Naive thymus-derived CD8-positive, alpha-beta T cell (primary cell): Measurements from ENCODE around the gene NDUFAF2. TPM values are rescaled to one million over a fixed set of nuclear protein-coding genes. Genes with fewer than 3 reads are reported as not detected.

Experiments
- ATAC-seq, 2 donors: fragments of 150-1000 bp; cut with Tn5 transposase in 1 of 2; sonication (Bioruptor Pico), chemical (Tn5 transposase) in 1 of 2; 1 replicate in 1 of 2; 2 replicates in 1 of 2; pipeline ENCODE4 v1.10.0; 2021; ENCODE audit warnings: mild to moderate bottlenecking in 2 of 2, moderate library complexity in 2 of 2
- POLR2A ChIA-PET: fragments of 350-600 bp; sonication (Branson Sonifier 250); formaldehyde crosslinking; loops from one replicate; lab custom pipeline; 2021; ENCODE audit warnings: antibody characterized with exemption; lab: Charles Lee
- DNase-seq, 10 donors: peaks; one replicate each; pipeline versions ENCODE4 v3.0.0 to v3.0.0-alpha.2; 2020 to 2022
- H3K27ac Mint-ChIP-seq, 10 donors: one replicate each; pipeline ENCODE4 v1.8.0; 2020 to 2022; ENCODE audit warnings: mild to moderate bottlenecking in 10 of 10, mixed read lengths in 10 of 10, moderate library complexity in 4 of 10, inconsistent platforms in 1 of 10
- H3K27me3 Mint-ChIP-seq, 5 donors: one replicate each; pipeline ENCODE4 v1.8.0; 2021 to 2022; ENCODE audit warnings: mixed read lengths in 5 of 5
- H3K36me3 Mint-ChIP-seq, 3 donors: one replicate each; pipeline ENCODE4 v1.8.0; 2020 to 2022; ENCODE audit warnings: mixed read lengths in 3 of 3, mild to moderate bottlenecking in 2 of 3, inconsistent platforms in 1 of 3
- H3K4me1 Mint-ChIP-seq, 4 donors: one replicate each; pipeline ENCODE4 v1.8.0; 2021 to 2022; ENCODE audit warnings: mixed read lengths in 4 of 4
- H3K4me3 Mint-ChIP-seq, 10 donors: one replicate each; pipeline ENCODE4 v1.8.0; 2020 to 2022; ENCODE audit warnings: mild to moderate bottlenecking in 10 of 10, mixed read lengths in 10 of 10, moderate library complexity in 6 of 10, inconsistent platforms in 1 of 10
- H3K9me3 Mint-ChIP-seq, 9 donors: one replicate each; pipeline ENCODE4 v1.8.0; 2020 to 2022; ENCODE audit warnings: mixed read lengths in 9 of 9, mild to moderate bottlenecking in 3 of 9, inconsistent platforms in 1 of 9, moderate library complexity in 1 of 9
- polyA plus RNA-seq, 3 donors: library from polyadenylated mRNA; unstranded; fragments of 300-500 nt; fragmentation: Illumina TruSeq; gene quantifications; one replicate each; pipeline ENCODE4 v1.2.3, GENCODE V29; 2021
- total RNA-seq, 8 experiments: library from RNA in 2 of 8; stranded (reverse) in 2 of 8; gene quantifications; one replicate each; pipeline ENCODE4 v1.2.3 and lab custom pipeline; 2021 to 2026

Gene NDUFAF2
- total and polyA plus RNA-seq, 5 experiments from 2014 or later, result 19.5 to 43.9 (median 30.3) TPM

GRCh38 chr5:61141801-61142200 lies 196.8 kb downstream of the NDUFAF2 start:
- H3K27ac Mint-ChIP-seq, result no peak overlapping the region
- DNase-seq (no peak), ATAC-seq (no peak)
- H3K9me3 Mint-ChIP-seq, result peaks cover 0 to 15% (median 9%) of the 10 kb centered on the region in 9 donors
- no peak overlapping the region for H3K4me3 Mint-ChIP-seq
- H3K36me3 Mint-ChIP-seq, result peaks cover 0 to 12% (median 5%) of the 10 kb centered on the region in 3 donors
- peaks cover 0 to 4% (median 0%) of the 10 kb centered on the region in 4 donors for H3K4me1 Mint-ChIP-seq
- POLR2A ChIA-PET, result no interaction called here
- H3K27me3 Mint-ChIP-seq, result no peaks in the 10 kb centered on the region

GRCh38 chr5:61142391-61142790 lies 197.4 kb downstream of the NDUFAF2 start:
- Mint-ChIP-seq H3K36me3 (peaks cover 0 to 14% (median 7%) of the 10 kb centered on the region in 3 donors), H3K27me3 (no peaks in the 10 kb centered on the region), H3K4me1 (peaks cover 0 to 1% (median 0%) of the 10 kb centered on the region in 4 donors), H3K27ac (no peak overlapping the region), H3K4me3 (no peak overlapping the region), H3K9me3 (peaks cover 0 to 18% (median 10%) of the 10 kb centered on the region in 9 donors)
- DNase-seq, result no peak
- ATAC-seq, result no peak
- POLR2A ChIA-PET, result no interaction called here

GRCh38 chr5:61142811-61143210 lies 197.8 kb downstream of the NDUFAF2 start:
- H3K36me3 Mint-ChIP-seq, result peaks cover 0 to 16% (median 7%) of the 10 kb centered on the region in 3 donors
- POLR2A ChIA-PET, result no interaction called here
- H3K4me3 Mint-ChIP-seq, result no peak overlapping the region
- peaks cover 0 to 20% (median 10%) of the 10 kb centered on the region in 9 donors for H3K9me3 Mint-ChIP-seq
- peaks cover 0 to 1% (median 0%) of the 10 kb centered on the region in 4 donors for H3K4me1 Mint-ChIP-seq
- no peaks in the 10 kb centered on the region for H3K27me3 Mint-ChIP-seq
- DNase-seq, result no peak
- H3K27ac Mint-ChIP-seq, result no peak overlapping the region
- no peak for ATAC-seq

DNA sequence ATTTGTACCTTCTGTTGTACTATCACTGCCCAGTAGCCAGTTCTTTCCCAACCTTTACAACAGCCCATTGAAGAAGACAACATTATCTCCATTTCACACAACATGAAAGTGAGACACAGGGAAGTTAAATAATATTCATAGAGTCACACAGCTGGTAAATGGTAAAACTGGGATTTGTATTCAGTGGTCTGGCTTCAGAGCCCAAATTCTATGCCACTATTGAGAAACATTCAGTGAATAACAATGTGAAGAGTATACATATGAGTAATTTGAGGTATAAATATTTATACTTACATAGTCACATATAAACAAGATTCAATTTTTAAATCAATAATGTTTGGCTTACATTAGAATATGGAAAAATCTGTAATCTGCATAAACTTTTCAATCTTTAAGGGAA lies 203.5 kb downstream of the NDUFAF2 start:
- peaks cover 0 to 66% (median 26%) of the 10 kb centered on the region in 9 donors for H3K9me3 Mint-ChIP-seq
- no peak overlapping the region for H3K27ac Mint-ChIP-seq
- H3K4me1 Mint-ChIP-seq, result no peaks in the 10 kb centered on the region
- H3K4me3 Mint-ChIP-seq, result no peak overlapping the region
- no peak for ATAC-seq
- POLR2A ChIA-PET, result no interaction called here
- DNase-seq, result no peak
- H3K27me3 Mint-ChIP-seq, result no peaks in the 10 kb centered on the region
- peaks cover 11 to 48% (median 33%) of the 10 kb centered on the region in 3 donors for H3K36me3 Mint-ChIP-seq

DNA sequence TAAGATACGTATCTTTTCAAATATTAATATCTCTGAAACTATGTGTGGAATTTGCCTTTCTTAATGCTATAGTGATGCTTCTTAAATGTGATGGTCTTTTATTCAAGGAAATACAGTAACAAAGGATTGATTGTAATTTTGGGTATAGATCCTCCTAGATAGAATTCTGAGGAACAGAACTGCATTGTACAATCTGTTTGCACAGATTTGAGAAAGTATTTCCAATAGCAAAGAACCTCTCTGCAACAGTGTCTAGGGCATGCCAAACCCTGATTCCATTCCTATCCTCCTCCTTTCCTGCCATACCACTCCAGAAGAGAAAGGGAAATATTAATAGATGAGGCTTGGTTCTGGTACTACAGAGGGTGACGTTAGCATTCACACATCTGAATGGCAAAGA lies 206.9 kb downstream of the NDUFAF2 start:
- ATAC-seq, result no peak
- Mint-ChIP-seq H3K27me3 (no peaks in the 10 kb centered on the region), H3K4me3 (no peak overlapping the region), H3K9me3 (peaks cover 0 to 80% (median 22%) of the 10 kb centered on the region in 9 donors), H3K27ac (no peak overlapping the region), H3K4me1 (no peaks in the 10 kb centered on the region), H3K36me3 (peaks cover 29 to 62% (median 30%) of the 10 kb centered on the region in 3 donors)
- no peak for DNase-seq
- POLR2A ChIA-PET, result no interaction called here

DNA sequence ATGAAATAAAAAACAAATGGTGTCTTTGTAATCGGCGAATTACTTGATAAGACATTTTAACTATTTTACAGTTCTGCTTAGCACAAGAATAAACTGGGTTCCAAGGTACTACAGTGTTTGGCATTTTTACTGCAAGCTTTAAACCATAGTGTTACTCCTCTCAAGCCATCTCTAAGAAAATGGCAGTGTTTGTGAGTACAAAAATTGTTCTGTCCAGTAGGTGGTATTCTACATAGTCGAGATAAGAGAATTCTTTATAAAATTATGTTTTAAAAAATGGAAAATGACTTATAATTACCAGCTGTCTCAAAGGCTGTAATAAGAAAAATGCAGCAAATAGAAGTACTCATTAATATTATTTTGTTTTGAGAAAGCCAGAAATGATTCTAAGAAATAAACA lies 214.1 kb downstream of the NDUFAF2 start:
- POLR2A ChIA-PET, result interaction anchor here (0.7 kb wide), 1 partner anchor 250 kb away, joined by 3 read pairs; no protein-coding TSS in a partner anchor
- Mint-ChIP-seq H3K36me3 (peaks cover 19 to 58% (median 54%) of the 10 kb centered on the region in 3 donors), H3K4me3 (no peak overlapping the region), H3K4me1 (peaks cover 14 to 44% (median 37%) of the 10 kb centered on the region in 4 donors), H3K27me3 (no peaks in the 10 kb centered on the region), H3K27ac (no peak overlapping the region), H3K9me3 (peaks cover 0 to 39% (median 6%) of the 10 kb centered on the region in 9 donors)
- ATAC-seq (no peak), DNase-seq (no peak)

DNA sequence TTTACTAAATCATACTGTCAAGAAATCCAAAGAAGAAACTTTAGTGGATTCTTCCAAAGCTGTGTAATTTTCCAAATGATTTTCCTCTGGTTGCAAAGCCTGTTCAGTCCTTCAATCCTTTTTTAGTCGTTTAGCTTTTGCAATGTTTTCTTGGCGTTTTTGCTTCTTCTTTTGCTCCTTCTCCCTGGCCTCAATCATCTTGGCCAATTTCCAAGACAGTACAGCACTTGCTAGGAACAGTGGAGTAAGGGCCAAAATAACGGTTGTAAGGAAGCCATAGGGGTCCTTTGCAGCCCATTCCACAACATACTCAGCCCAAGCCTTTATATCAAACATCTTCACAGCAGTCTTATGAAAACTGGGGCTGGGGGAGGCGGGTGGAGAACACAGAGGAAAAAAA lies 214.8 kb downstream of the NDUFAF2 start:
- Mint-ChIP-seq H3K27me3 (no peaks in the 10 kb centered on the region), H3K9me3 (peaks cover 0 to 35% (median 6%) of the 10 kb centered on the region in 9 donors), H3K27ac (peak overlapping the region in 6 of 10 donors; percentile 20 to 89 (median 36)), H3K4me3 (peak overlapping the region in 2 of 10 donors; percentile 55 to 57), H3K4me1 (peaks cover 14 to 44% (median 39%) of the 10 kb centered on the region in 4 donors), H3K36me3 (peaks cover 19 to 50% (median 49%) of the 10 kb centered on the region in 3 donors)
- POLR2A ChIA-PET, result interaction anchor here (0.6 kb wide), 1 partner anchor 13 kb away, joined by 6 read pairs; no protein-coding TSS in a partner anchor
- no peak for DNase-seq
- no peak for ATAC-seq

DNA sequence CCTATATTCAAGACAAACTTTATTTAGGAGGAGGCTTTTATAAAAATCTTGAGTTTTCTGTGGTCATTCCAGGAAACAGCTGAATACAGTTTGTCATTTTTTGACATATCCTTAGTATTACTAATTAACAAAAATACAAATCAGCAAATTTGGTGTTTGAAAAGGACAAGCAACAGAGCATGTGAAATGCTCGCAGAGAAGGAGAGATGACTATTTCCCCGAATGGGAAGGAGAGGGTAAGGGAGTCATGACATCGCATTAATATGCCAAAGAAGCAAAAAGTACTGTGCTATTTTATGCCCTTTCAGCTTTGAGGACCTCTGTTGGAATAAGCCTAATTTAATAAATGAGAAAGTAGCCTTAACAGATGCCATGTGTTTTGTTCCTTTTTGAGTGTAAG lies 215.5 kb downstream of the NDUFAF2 start:
- Mint-ChIP-seq H3K36me3 (peaks cover 19 to 44% (median 42%) of the 10 kb centered on the region in 3 donors), H3K9me3 (peaks cover 0 to 29% (median 5%) of the 10 kb centered on the region in 9 donors), H3K4me3 (peak overlapping the region; percentile 22 to 73 (median 42)), H3K27ac (peak overlapping the region in 7 of 10 donors; percentile 37 to 99 (median 65)), H3K27me3 (no peaks in the 10 kb centered on the region), H3K4me1 (peaks cover 14 to 44% (median 39%) of the 10 kb centered on the region in 4 donors)
- ATAC-seq (no peak), DNase-seq (no peak)
- POLR2A ChIA-PET, result interaction anchor here (0.6 kb wide), 1 partner anchor 13 kb away, joined by 6 read pairs; no protein-coding TSS in a partner anchor

- H3K27ac Mint-ChIP-seq, result peak within 1 kb of the TSS; percentile 94 to 99 (median 97)
- no peaks in the 10 kb centered on the region for H3K27me3 Mint-ChIP-seq
- H3K4me3 Mint-ChIP-seq, result peak within 1 kb of the TSS; percentile 90 to 99 (median 96)
- ATAC-seq (peak; percentile 89 to 90), DNase-seq (peak; percentile 53 to 84 (median 70))
- H3K9me3 Mint-ChIP-seq, result peaks cover 0 to 18% (median 3%) of the 10 kb centered on the region in 9 donors
- peaks cover 14 to 44% (median 39%) of the 10 kb centered on the region in 4 donors for H3K4me1 Mint-ChIP-seq
- peaks cover 19 to 35% (median 32%) of the 10 kb centered on the region in 3 donors for H3K36me3 Mint-ChIP-seq
- POLR2A ChIA-PET, result interaction anchor here (2.1 kb wide), 1 partner anchor 169 kb away, joined by 18 read pairs; the partner anchor contains the start of gene ZSWIM6
Measured at GRCh38 chr5:61162010-61162831, 217.2 kb downstream of the NDUFAF2 start, which contains the start of gene SMIM15. TSS of gene SMIM15 (minus strand) at chr5:61162468. CDS start at chr5:61160171, 2,297 bp downstream.

- Mint-ChIP-seq H3K27me3 (no peaks in the 10 kb centered on the region), H3K27ac (peak overlapping the region; percentile 83 to 99 (median 96)), H3K4me3 (peak overlapping the region; percentile 74 to 99 (median 96)), H3K36me3 (peaks cover 19 to 27% (median 26%) of the 10 kb centered on the region in 3 donors), H3K9me3 (peaks cover 0 to 15% (median 2%) of the 10 kb centered on the region in 9 donors), H3K4me1 (peaks cover 14 to 44% (median 39%) of the 10 kb centered on the region in 4 donors)
- ATAC-seq (no peak), DNase-seq (peak in 1 of 10 donors; percentile 4)
- POLR2A ChIA-PET, result interaction anchor here (2.1 kb wide), 1 partner anchor 168 kb away, joined by 18 read pairs; the partner anchor contains the start of gene ZSWIM6
Measured at GRCh38 chr5:61162832-61163567, 218.0 kb downstream of the NDUFAF2 start.

GRCh38 chr5:61163905-61164304 lies 218.9 kb downstream of the NDUFAF2 start:
- Mint-ChIP-seq H3K36me3 (peaks cover 17 to 19% (median 19%) of the 10 kb centered on the region in 3 donors), H3K27ac (peak overlapping the region in 7 of 10 donors; percentile 29 to 99 (median 94)), H3K27me3 (no peaks in the 10 kb centered on the region), H3K9me3 (peaks cover 0 to 13% (median 2%) of the 10 kb centered on the region in 9 donors), H3K4me1 (peaks cover 14 to 40% (median 37%) of the 10 kb centered on the region in 4 donors), H3K4me3 (peak overlapping the region in 5 of 10 donors; percentile 12 to 99 (median 96))
- no peak for ATAC-seq
- DNase-seq, result no peak
- POLR2A ChIA-PET, result interaction anchor here (2.1 kb wide), 1 partner anchor 168 kb away, joined by 18 read pairs; the partner anchor contains the start of gene ZSWIM6

DNA sequence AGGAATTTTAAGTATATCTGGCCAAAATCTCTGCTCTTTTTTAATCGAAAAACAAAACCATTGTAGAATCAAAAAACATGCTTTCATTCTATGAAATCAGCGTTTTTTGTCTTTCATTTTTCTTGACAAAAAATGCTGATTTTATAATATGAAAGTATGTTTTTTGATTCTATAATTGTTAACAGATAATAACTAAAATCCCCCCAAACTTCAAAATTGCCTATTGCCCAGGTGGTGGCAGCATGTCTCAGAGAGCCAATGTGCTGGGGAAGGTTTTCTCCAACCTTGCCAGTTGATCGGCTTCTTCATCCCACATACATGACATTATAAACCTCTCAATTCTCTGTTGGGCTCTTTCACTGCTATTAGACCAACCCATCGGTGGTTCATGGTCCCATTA lies 222.4 kb downstream of the NDUFAF2 start:
- H3K27ac Mint-ChIP-seq, result no peak overlapping the region
- POLR2A ChIA-PET, result no interaction called here
- DNase-seq, result no peak

More for the DNA sequence above, 222.4 kb downstream of the NDUFAF2 start:
- Mint-ChIP-seq H3K4me3 (no peak overlapping the region), H3K4me1 (peaks cover 2 to 14% (median 10%) of the 10 kb centered on the region in 4 donors), H3K27me3 (no peaks in the 10 kb centered on the region), H3K9me3 (peaks cover 0 to 9% (median 2%) of the 10 kb centered on the region in 9 donors), H3K36me3 (no peaks in the 10 kb centered on the region)
- ATAC-seq, result no peak
